Measurements from ENCODE around the gene PDE4D.

DNA sequence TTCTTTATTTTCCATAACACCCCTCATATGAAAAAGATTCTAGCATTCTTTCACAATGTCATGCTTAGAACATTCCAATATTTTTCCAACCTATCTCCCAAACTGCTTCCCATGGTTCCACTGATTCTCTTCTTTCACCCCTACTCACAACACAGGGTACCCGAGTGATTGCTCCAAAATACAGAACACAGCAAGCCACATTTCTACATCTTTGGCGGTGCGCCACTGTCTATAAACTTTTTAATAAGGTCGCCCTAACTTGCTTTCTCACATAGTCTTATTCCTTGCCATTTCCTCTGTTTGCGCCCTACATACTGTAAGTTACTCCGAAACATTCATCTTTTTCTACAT, 793.6 kb downstream of the PDE4D start:
- TF ChIP-seq CTCF (IDR thresholded peaks at IDR 0.05) (no peak), POLR2A (IDR thresholded peaks at IDR 0.05) (no peak)
